Body of pancreas (tissue), 4 donors: Measurements from ENCODE around the gene VANGL1. TPM values are rescaled to one million over a fixed set of nuclear protein-coding genes. Genes with fewer than 3 reads are reported as not detected.

ENCODE experiments used
- ATAC-seq: fragments of 150-250 bp; one replicate; pipeline ENCODE4 v1.9.1; 2016
- DNase-seq, 4 donors: peaks; one replicate each; pipeline ENCODE4 v3.0.0-alpha.2; 2019
- H3K27ac ChIP-seq, 4 donors: fragments of 200-600 bp; sonication (generic); 1 replicate in 3 of 4; 2 replicates in 1 of 4; pipeline versions ENCODE4 v1.5.1 to v1.6.1; 2016 to 2019; ENCODE audit warnings: mild to moderate bottlenecking in 1 of 4, mixed read lengths in 1 of 4, moderate library complexity in 1 of 4
- H3K27me3 ChIP-seq, 2 donors: fragments of 200-600 bp; sonication (generic); one replicate each; pipeline ENCODE4 v1.6.0; 2016; ENCODE audit warnings: mild to moderate bottlenecking in 1 of 2
- H3K36me3 ChIP-seq, 2 donors: fragments of 200-600 bp; sonication (generic); replicated peaks in 1 of 2; 2 replicates each; pipeline ENCODE4 v1.5.1; 2016; ENCODE audit warnings: low read depth in 2 of 2; ENCODE audit not compliant: insufficient read depth in 1 of 2
- H3K4me1 ChIP-seq: fragments of 200-600 bp; sonication (generic); one replicate; pipeline ENCODE4 v1.6.0; 2016
- H3K4me3 ChIP-seq, 2 donors: fragments of 200-600 bp; sonication (generic); 1 replicate in 1 of 2; 2 replicates in 1 of 2; pipeline ENCODE4 v1.5.1; 2016 to 2019
- H3K9me3 ChIP-seq, 3 donors: fragments of 200-600 bp; sonication (generic); 1 replicate in 2 of 3; 2 replicates in 1 of 3; pipeline ENCODE4 v1.5.1; 2016
- CTCF ChIP-seq, 7 experiments: fragments of 450-650 bp in 4 of 7; fragments of 200-600 bp in 3 of 7; sonication (generic) in 3 of 7; IDR thresholded peaks; one replicate each; pipeline ENCODE4 v1.5.1; 2016 to 2019; ENCODE audit warnings: antibody characterized with exemption in 7 of 7
- POLR2A ChIP-seq, 3 donors: fragments of 450-650 bp; IDR thresholded peaks; one replicate each; pipeline ENCODE4 v1.6.1; 2016; ENCODE audit warnings: antibody characterized with exemption in 3 of 3, mild to moderate bottlenecking in 2 of 3
- WGBS, 2 donors: methylation state at CpG; one replicate each; pipeline ENCODE4 v1.1.5; 2017; 5-methylcytosine and 5-hydroxymethylcytosine counted together
- intact Hi-C: fragments of 100-400 bp; cut with DNase I; formaldehyde crosslinking; loops from one replicate; pipeline ENCODE4 v1.15.1; 2023
- total RNA-seq, 2 donors: library from RNA; depleted of rRNA; stranded (reverse); fragments of >200 nt; gene quantifications; one replicate each; pipeline ENCODE4 v1.1.0, GENCODE V29; 2016

The VANGL1 gene
- total RNA-seq, 2 donors from 2014 or later: 2.6 to 3.9 TPM

- Histone ChIP-seq H3K9me3 (no peaks in the 10 kb centered on the region), H3K4me1 (no peaks in the 10 kb centered on the region), H3K27me3 (no peaks in the 10 kb centered on the region), H3K36me3 (no peaks in the 10 kb centered on the region), H3K27ac (no peak overlapping the region), H3K4me3 (no peak overlapping the region)
- 82 to 84% methylated on average over 1 of the region's 1 CpG for WGBS, 2 donors
- TF ChIP-seq CTCF (IDR thresholded peaks at IDR 0.05) (no peak), POLR2A (IDR thresholded peaks at IDR 0.05) (no peak)
- ATAC-seq (no peak), DNase-seq (no peak)
- intact Hi-C loops: loop anchor here (5.0 kb wide), 1 partner anchor 158 kb away; the partner anchor contains the start of gene CASQ2
Observed at GRCh38 chr1:115609021-115609420, 32.7 kb upstream of the VANGL1 start.

- intact Hi-C loops: no loop called here
- DNase-seq (no peak), ATAC-seq (no peak)
- Histone ChIP-seq H3K36me3 (no peaks in the 10 kb centered on the region), H3K27me3 (no peaks in the 10 kb centered on the region), H3K4me1 (no peaks in the 10 kb centered on the region), H3K27ac (no peak overlapping the region), H3K9me3 (no peaks in the 10 kb centered on the region), H3K4me3 (no peak overlapping the region)
- 80% methylated on average over 4 of the region's 4 CpGs for WGBS, 2 donors
- TF ChIP-seq CTCF (IDR thresholded peaks at IDR 0.05) (no peak), POLR2A (IDR thresholded peaks at IDR 0.05) (no peak)
Observed at GRCh38 chr1:115613767-115614166, 28.0 kb upstream of the VANGL1 start.

GRCh38 chr1:115620453-115620852 lies 21.3 kb upstream of the VANGL1 start:
- no peak overlapping the region for H3K27ac ChIP-seq
- ATAC-seq (no peak), DNase-seq (no peak)
- intact Hi-C loops: no loop called here
- H3K36me3 ChIP-seq: no peaks in the 10 kb centered on the region
- no peak overlapping the region for H3K4me3 ChIP-seq
- no peaks in the 10 kb centered on the region for H3K9me3 ChIP-seq
- H3K4me1 ChIP-seq: no peaks in the 10 kb centered on the region
- H3K27me3 ChIP-seq: no peaks in the 10 kb centered on the region
- TF ChIP-seq CTCF (IDR thresholded peaks at IDR 0.05) (no peak), POLR2A (IDR thresholded peaks at IDR 0.05) (no peak)

GRCh38 chr1:115620950-115621349 lies 20.8 kb upstream of the VANGL1 start:
- ATAC-seq: no peak
- intact Hi-C loops: no loop called here
- Histone ChIP-seq H3K27ac (no peak overlapping the region), H3K4me1 (no peaks in the 10 kb centered on the region), H3K9me3 (no peaks in the 10 kb centered on the region), H3K4me3 (no peak overlapping the region), H3K36me3 (no peaks in the 10 kb centered on the region), H3K27me3 (no peaks in the 10 kb centered on the region)
- no peak for TF ChIP-seq CTCF (IDR thresholded peaks at IDR 0.05)
- no peak for TF ChIP-seq POLR2A (IDR thresholded peaks at IDR 0.05)
- no peak for DNase-seq

GRCh38 chr1:115624859-115625258 lies 16.9 kb upstream of the VANGL1 start:
- H3K4me1 ChIP-seq: no peaks in the 10 kb centered on the region
- H3K36me3 ChIP-seq: no peaks in the 10 kb centered on the region
- no peak overlapping the region for H3K4me3 ChIP-seq
- no peak overlapping the region for H3K27ac ChIP-seq
- no peaks in the 10 kb centered on the region for H3K9me3 ChIP-seq
- intact Hi-C loops: no loop called here
- no peaks in the 10 kb centered on the region for H3K27me3 ChIP-seq
- TF ChIP-seq POLR2A (IDR thresholded peaks at IDR 0.05): no peak
- no peak for TF ChIP-seq CTCF (IDR thresholded peaks at IDR 0.05)
- ATAC-seq: no peak
- 71 to 92% methylated on average over 1 of the region's 1 CpG for WGBS, 2 donors
- no peak for DNase-seq
